Caco-2 (cell line): ENCODE results near the gene TEX14. TPM values are rescaled to one million over a fixed set of nuclear protein-coding genes. Genes with fewer than 3 reads are reported as not detected.

ENCODE experiments used
- BruUV-seq: library from RNA; stranded (reverse); fragments of 400-500 nt; replicated peaks from 2 replicates; lab custom pipeline; 2021; lab: Mats Ljungman, UMichigan
- CTCF ChIA-PET: fragments of 300-600 bp; sonication (Branson Sonifier 250); formaldehyde crosslinking; loops from one replicate; lab custom pipeline; 2022; ENCODE audit warnings: antibody characterized with exemption; lab: Charles Lee
- POLR2A ChIA-PET: fragments of 300-600 bp; sonication (Branson Sonifier 250); formaldehyde crosslinking; loops from one replicate; lab custom pipeline; 2022; ENCODE audit warnings: antibody characterized with exemption; lab: Charles Lee
- DNase-seq, 2 experiments: peaks; one replicate each; pipeline versions ENCODE4 v3.0.0 to v3.0.0-alpha.2; 2020 to 2022
- H3K27me3 ChIP-seq: replicated peaks from 2 replicates; pipeline ENCODE4 v1.6.0; 2011; ENCODE audit warnings: low read length; ENCODE audit not compliant: control insufficient read depth, insufficient read depth
- H3K36me3 ChIP-seq: 2 replicates; pipeline ENCODE4 v1.5.1; 2011; ENCODE audit warnings: low read length; ENCODE audit not compliant: control insufficient read depth, insufficient read depth
- H3K4me1 ChIP-seq: fragments of 250-450 bp; sonication (Bioruptor Pico); 2 replicates; pipeline ENCODE4 v1.5.1; 2020; ENCODE audit warnings: mild to moderate bottlenecking
- H3K4me3 ChIP-seq: 2 replicates; pipeline ENCODE4 v1.5.1; 2011; ENCODE audit warnings: low read depth, mild to moderate bottlenecking, control low read depth, low read length
- H3K9me3 ChIP-seq: fragments of 250-450 bp; sonication (Bioruptor Pico); 2 replicates; pipeline ENCODE4 v1.5.1; 2020; ENCODE audit warnings: mild to moderate bottlenecking, moderate library complexity
- H3K27ac Mint-ChIP-seq: one replicate; pipeline ENCODE4 v1.8.0; 2022; ENCODE audit warnings: mixed read lengths; ENCODE audit not compliant: unreplicated experiment
- H3K27me3 Mint-ChIP-seq: one replicate; pipeline ENCODE4 v1.8.0; 2022; ENCODE audit warnings: mixed read lengths; ENCODE audit not compliant: insufficient read depth, unreplicated experiment
- H3K36me3 Mint-ChIP-seq: one replicate; pipeline ENCODE4 v1.8.0; 2022; ENCODE audit warnings: mild to moderate bottlenecking, mixed read lengths; ENCODE audit not compliant: insufficient read depth, unreplicated experiment
- H3K4me1 Mint-ChIP-seq: one replicate; pipeline ENCODE4 v1.8.0; 2022; ENCODE audit warnings: low read depth, mixed read lengths; ENCODE audit not compliant: unreplicated experiment
- H3K4me3 Mint-ChIP-seq: one replicate; pipeline ENCODE4 v1.8.0; 2022; ENCODE audit warnings: mild to moderate bottlenecking, moderate library complexity, mixed read lengths; ENCODE audit not compliant: unreplicated experiment
- H3K9me3 Mint-ChIP-seq: one replicate; pipeline ENCODE4 v1.8.0; 2022; ENCODE audit warnings: mixed read lengths; ENCODE audit not compliant: unreplicated experiment
- CTCF ChIP-seq, 2 experiments: fragments of 200-600 bp in 1 of 2; IDR thresholded peaks; 1 replicate in 1 of 2; 2 replicates in 1 of 2; pipeline versions ENCODE4 v1.5.1 to v1.8.0; 2011 to 2022; ENCODE audit warnings: antibody characterized with exemption in 1 of 2, control low read depth in 1 of 2, inconsistent platforms in 1 of 2, low read depth in 1 of 2, low read length in 1 of 2, mild to moderate bottlenecking in 1 of 2, moderate library complexity in 1 of 2; ENCODE audit not compliant: insufficient read depth in 1 of 2, severe bottlenecking in 1 of 2, unreplicated experiment in 1 of 2
- intact Hi-C: fragments of 100-400 bp; cut with micrococcal nuclease; formaldehyde crosslinking; loops from one replicate; pipeline ENCODE4 v1.10.0; 2022; ENCODE audit not compliant: unreplicated experiment
- total RNA-seq: library from RNA; stranded (reverse); gene quantifications from 2 replicates; pipeline ENCODE4 v1.2.3, GENCODE V29; 2022

TEX14 gene
- total RNA-seq, 1 experiment from 2014 or later: 0.54 TPM

DNA sequence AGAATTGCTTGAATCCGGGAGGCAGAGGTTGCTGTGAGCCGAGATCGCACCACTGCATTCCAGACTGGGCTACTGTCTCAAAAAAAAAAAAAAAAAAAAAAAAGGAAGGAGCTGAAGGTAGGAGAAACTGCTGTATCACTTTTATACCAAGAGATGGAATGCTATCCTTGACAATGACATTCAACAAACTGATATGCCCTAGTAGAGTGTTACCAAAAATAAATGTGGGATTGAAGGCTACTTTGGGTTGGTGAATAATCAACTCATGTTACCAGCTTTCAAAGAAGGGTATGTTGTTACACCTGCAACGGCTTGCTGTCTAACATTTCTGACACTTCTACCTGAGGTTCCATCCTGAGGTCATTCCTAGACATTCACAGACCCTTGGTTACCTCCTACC, 84.9 kb downstream of the TEX14 start:
- no peak overlapping the region for H3K4me3 Mint-ChIP-seq
- intact Hi-C loops: no loop called here
- Histone ChIP-seq H3K4me1 (no peaks in the 10 kb centered on the region), H3K27me3 (no peaks in the 10 kb centered on the region), H3K9me3 (no peaks in the 10 kb centered on the region), H3K4me3 (no peak overlapping the region), H3K36me3 (no peaks in the 10 kb centered on the region)
- no peaks in the 10 kb centered on the region for H3K27me3 Mint-ChIP-seq
- DNase-seq: no peak
- TF ChIP-seq CTCF (IDR thresholded peaks at IDR 0.05; ENCODE audit: insufficient read depth in 1 of 2, low read depth in 1 of 2, low read length in 1 of 2, severe bottlenecking in 1 of 2, unreplicated experiment in 1 of 2): no peak
- POLR2A ChIA-PET: no interaction called here
- H3K9me3 Mint-ChIP-seq: no peaks in the 10 kb centered on the region
- H3K36me3 Mint-ChIP-seq: no peaks in the 10 kb centered on the region
- CTCF ChIA-PET: interaction anchor here (0.6 to 0.7 kb wide), 2 partner anchors 21 to 89 kb away, joined by 5 to 6 read pairs; no protein-coding TSS in a partner anchor
- no peaks in the 10 kb centered on the region for H3K4me1 Mint-ChIP-seq
- peak overlapping the region; percentile 55 for H3K27ac Mint-ChIP-seq
- BruUV-seq: no TSS peak

DNA sequence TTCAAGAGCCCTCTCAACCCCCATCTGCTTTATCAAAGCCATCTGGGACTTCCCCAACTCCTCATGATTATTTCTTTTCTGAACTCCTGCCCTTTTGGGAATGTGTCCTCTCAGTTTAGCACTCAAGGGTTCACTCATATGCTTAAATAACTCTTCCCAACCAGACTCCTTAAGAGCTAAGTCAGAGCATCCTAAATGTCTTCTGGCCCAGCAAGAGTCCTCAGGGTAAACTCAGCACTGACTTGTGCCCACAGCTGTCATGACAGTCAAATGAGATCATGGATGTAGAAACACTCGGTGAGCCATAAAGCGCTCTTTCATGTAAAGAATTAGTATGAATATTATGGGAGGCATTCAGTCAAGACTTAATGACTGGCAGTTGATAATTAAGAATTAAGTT, 85.9 kb downstream of the TEX14 start:
- H3K36me3 ChIP-seq: no peaks in the 10 kb centered on the region
- TF ChIP-seq CTCF (IDR thresholded peaks at IDR 0.05; ENCODE audit: insufficient read depth in 1 of 2, low read depth in 1 of 2, low read length in 1 of 2, severe bottlenecking in 1 of 2, unreplicated experiment in 1 of 2): no peak
- Mint-ChIP-seq H3K4me3 (no peak overlapping the region), H3K27me3 (no peaks in the 10 kb centered on the region), H3K36me3 (no peaks in the 10 kb centered on the region), H3K9me3 (no peaks in the 10 kb centered on the region), H3K4me1 (no peaks in the 10 kb centered on the region), H3K27ac (no peak overlapping the region)
- POLR2A ChIA-PET: no interaction called here
- H3K9me3 ChIP-seq: no peaks in the 10 kb centered on the region
- no TSS peak for BruUV-seq
- no peak overlapping the region for H3K4me3 ChIP-seq
- CTCF ChIA-PET: interaction anchor here (0.9 kb wide), 1 partner anchor 18 kb away, joined by 6 read pairs; no protein-coding TSS in a partner anchor
- no peaks in the 10 kb centered on the region; the same call in 1 of the 2 replicates for H3K4me1 ChIP-seq
- DNase-seq: no peak
- no peaks in the 10 kb centered on the region for H3K27me3 ChIP-seq
- intact Hi-C loops: no loop called here

DNA sequence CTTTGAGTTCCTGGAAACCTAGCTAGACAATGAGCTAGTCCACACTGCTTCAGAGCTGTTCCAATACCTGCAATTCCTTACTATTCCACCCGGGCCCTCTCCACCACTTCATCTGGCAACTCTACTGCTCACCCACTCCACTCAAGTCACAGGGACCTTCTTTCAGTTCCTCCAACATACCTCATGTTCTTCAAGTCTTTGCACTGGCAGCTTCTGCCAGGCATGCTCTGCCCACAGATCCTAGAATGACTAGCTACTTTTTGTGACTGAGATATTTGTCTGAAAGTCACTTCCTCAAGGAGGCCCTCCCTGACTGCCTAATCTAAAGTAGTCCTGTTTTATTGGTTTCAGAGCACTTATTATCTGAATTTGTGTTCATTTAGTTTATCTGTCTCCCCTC, 86.4 kb downstream of the TEX14 start:
- Mint-ChIP-seq H3K27me3 (no peaks in the 10 kb centered on the region), H3K36me3 (no peaks in the 10 kb centered on the region), H3K9me3 (no peaks in the 10 kb centered on the region), H3K4me1 (no peaks in the 10 kb centered on the region), H3K4me3 (no peak overlapping the region), H3K27ac (no peak overlapping the region)
- H3K27me3 ChIP-seq: no peaks in the 10 kb centered on the region
- no TSS peak for BruUV-seq
- H3K4me3 ChIP-seq: no peak overlapping the region
- no peaks in the 10 kb centered on the region for H3K36me3 ChIP-seq
- H3K9me3 ChIP-seq: no peaks in the 10 kb centered on the region
- no peaks in the 10 kb centered on the region; the same call in 1 of the 2 replicates for H3K4me1 ChIP-seq
- CTCF ChIA-PET: interaction anchor here (0.9 kb wide), 1 partner anchor 18 kb away, joined by 6 read pairs; no protein-coding TSS in a partner anchor
- DNase-seq: no peak
- TF ChIP-seq CTCF (IDR thresholded peaks at IDR 0.05; ENCODE audit: insufficient read depth in 1 of 2, low read depth in 1 of 2, low read length in 1 of 2, severe bottlenecking in 1 of 2, unreplicated experiment in 1 of 2): no peak
- intact Hi-C loops: no loop called here
- POLR2A ChIA-PET: no interaction called here
